Lung (tissue), 12 donors: ENCODE measurements around the gene CACNA1A. TPM values are rescaled to one million over a fixed set of nuclear protein-coding genes. Genes with fewer than 3 reads are reported as not detected.

ENCODE experiments used
- ATAC-seq: fragments of 200-7000 bp; cut with Tn5 transposase; one replicate; pipeline ENCODE4 v1.9.1; 2020; ENCODE audit warnings: moderate number of reproducible peaks; ENCODE audit not compliant: insufficient read depth, low FRiP score
- DNase-seq, 3 donors: peaks; one replicate each; pipeline ENCODE4 v3.0.0-alpha.2; 2013 to 2017
- H3K27ac ChIP-seq, 2 donors: one replicate each; pipeline ENCODE4 v1.5.1; 2013; ENCODE audit warnings: mild to moderate bottlenecking in 2 of 2, moderate library complexity in 2 of 2, control low read depth in 1 of 2, inconsistent platforms in 1 of 2, low read depth in 1 of 2, low read length in 1 of 2
- H3K27me3 ChIP-seq, 3 donors: one replicate each; pipeline ENCODE4 v1.5.1; 2013; ENCODE audit warnings: low read length in 2 of 3; ENCODE audit not compliant: control insufficient read depth in 3 of 3, insufficient read depth in 3 of 3
- H3K36me3 ChIP-seq, 4 donors: one replicate each; pipeline ENCODE4 v1.5.1; 2013; ENCODE audit warnings: low read length in 4 of 4, mild to moderate bottlenecking in 1 of 4, moderate library complexity in 1 of 4; ENCODE audit not compliant: control insufficient read depth in 4 of 4, insufficient read depth in 4 of 4
- H3K4me1 ChIP-seq, 5 donors: one replicate each; pipeline ENCODE4 v1.5.1; 2013; ENCODE audit warnings: low read length in 5 of 5, mild to moderate bottlenecking in 2 of 5, moderate library complexity in 1 of 5; ENCODE audit not compliant: control insufficient read depth in 5 of 5, insufficient read depth in 5 of 5
- H3K4me3 ChIP-seq: one replicate; pipeline ENCODE4 v1.5.1; 2013; ENCODE audit warnings: mild to moderate bottlenecking, control low read depth, moderate library complexity
- H3K9ac ChIP-seq, 2 donors: one replicate each; pipeline ENCODE4 v1.5.1; 2013; ENCODE audit warnings: low read length in 2 of 2, control low read depth in 1 of 2; ENCODE audit not compliant: insufficient read depth in 1 of 2
- H3K9me3 ChIP-seq, 4 donors: one replicate each; pipeline ENCODE4 v1.5.1; 2013; ENCODE audit warnings: low read length in 3 of 4, mild to moderate bottlenecking in 1 of 4, moderate library complexity in 1 of 4; ENCODE audit not compliant: control insufficient read depth in 4 of 4, insufficient read depth in 3 of 4
- WGBS, 2 donors: extraction: QIAGEN DNeasy Blood & Tissue Kit; methylation state at CpG; one replicate each; pipeline ENCODE4 v1.1.7; 2013; 5-methylcytosine and 5-hydroxymethylcytosine counted together
- polyA plus RNA-seq, 2 donors: library from polyadenylated mRNA; stranded (reverse); fragments of 200-250 nt; gene quantifications; one replicate each; pipeline ENCODE4 v1.2.1, GENCODE V29; 2013
- total RNA-seq, 2 donors: library from RNA; depleted of rRNA in 1 of 2; stranded (reverse); fragments of >200 nt in 1 of 2; gene quantifications; one replicate each; pipeline ENCODE4 v1.2.1, GENCODE V29; 2014 to 2021
- TF ChIP-seq, protein P1 (sequence below): IDR thresholded peaks from 2 replicates; pipeline ENCODE4 v1.5.1; 2012; ENCODE audit warnings: mild to moderate bottlenecking; ENCODE audit errors: control extremely low read depth, extremely low read depth
- donor health status: control.
- donor health status: control.
- donor health status: Bipolar disorder and iron deficiency.
- donor health status: healthy.
- donor health status: DM: yes; HTN: yes; CAD: no.

CACNA1A gene
- total and polyA plus RNA-seq, 4 donors = 0.27 to 1.00 (median 0.75) TPM

DNA sequence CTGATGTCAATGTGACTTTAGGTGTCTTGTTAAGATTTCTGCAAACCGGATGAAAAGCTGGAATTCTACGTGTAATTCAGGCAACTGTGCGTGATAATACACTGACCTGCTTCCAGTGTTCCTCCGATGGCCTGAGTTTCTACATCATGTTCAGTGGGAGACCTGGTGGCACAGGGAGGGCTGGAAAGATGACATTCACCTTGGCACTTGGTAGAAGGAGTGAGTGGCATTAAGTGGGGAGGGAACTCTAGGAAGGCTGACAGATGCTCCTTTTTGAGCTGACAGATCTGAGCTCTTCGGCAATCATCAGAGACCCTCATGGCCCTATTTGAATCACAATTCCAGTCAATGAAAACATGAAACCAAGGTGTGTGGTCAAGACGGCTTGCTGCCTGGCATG lies 4.0 kb downstream of the CACNA1A start:
- no peak overlapping the region for H3K4me3 ChIP-seq
- WGBS, 2 donors = 85 to 87% methylated on average over 6 of the region's 6 CpGs
- peaks cover 0 to 9% (median 0%) of the 10 kb centered on the region in 4 donors for H3K9me3 ChIP-seq
- peaks cover 20 to 40% (median 22%) of the 10 kb centered on the region in 3 donors for H3K27me3 ChIP-seq
- H3K9ac ChIP-seq = no peak overlapping the region
- H3K27ac ChIP-seq = no peak overlapping the region
- no peaks in the 10 kb centered on the region for H3K36me3 ChIP-seq
- ATAC-seq (no peak), DNase-seq (no peak)
- H3K4me1 ChIP-seq = no peaks in the 10 kb centered on the region
- TF ChIP-seq, protein P1, sequence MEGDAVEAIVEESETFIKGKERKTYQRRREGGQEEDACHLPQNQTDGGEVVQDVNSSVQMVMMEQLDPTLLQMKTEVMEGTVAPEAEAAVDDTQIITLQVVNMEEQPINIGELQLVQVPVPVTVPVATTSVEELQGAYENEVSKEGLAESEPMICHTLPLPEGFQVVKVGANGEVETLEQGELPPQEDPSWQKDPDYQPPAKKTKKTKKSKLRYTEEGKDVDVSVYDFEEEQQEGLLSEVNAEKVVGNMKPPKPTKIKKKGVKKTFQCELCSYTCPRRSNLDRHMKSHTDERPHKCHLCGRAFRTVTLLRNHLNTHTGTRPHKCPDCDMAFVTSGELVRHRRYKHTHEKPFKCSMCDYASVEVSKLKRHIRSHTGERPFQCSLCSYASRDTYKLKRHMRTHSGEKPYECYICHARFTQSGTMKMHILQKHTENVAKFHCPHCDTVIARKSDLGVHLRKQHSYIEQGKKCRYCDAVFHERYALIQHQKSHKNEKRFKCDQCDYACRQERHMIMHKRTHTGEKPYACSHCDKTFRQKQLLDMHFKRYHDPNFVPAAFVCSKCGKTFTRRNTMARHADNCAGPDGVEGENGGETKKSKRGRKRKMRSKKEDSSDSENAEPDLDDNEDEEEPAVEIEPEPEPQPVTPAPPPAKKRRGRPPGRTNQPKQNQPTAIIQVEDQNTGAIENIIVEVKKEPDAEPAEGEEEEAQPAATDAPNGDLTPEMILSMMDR = no peak

DNA sequence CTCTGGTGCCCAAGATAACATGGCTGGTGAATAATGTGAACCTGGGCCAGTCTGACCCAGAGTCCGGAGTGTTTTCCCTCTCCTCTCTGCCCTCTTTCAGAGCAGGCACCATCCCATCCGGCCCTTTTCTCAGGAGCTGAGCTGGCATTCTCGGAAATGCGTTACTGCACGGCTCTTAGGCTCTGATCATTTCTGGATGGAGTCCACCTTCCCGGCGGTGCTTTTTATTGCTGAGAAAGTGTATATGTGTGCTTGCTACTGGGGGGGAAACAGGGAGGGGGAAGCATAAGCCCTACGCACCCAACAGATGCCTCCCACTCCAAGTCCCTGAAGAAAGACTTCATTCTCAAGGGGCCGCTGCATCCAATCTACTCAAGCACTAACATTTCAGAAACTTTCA lies 6.6 kb downstream of the CACNA1A start:
- 90 to 93% methylated on average over 9 of the region's 9 CpGs for WGBS, 2 donors
- TF ChIP-seq, protein P1 = no peak
- no peak for ATAC-seq
- no peak for DNase-seq
- peaks cover 10 to 22% (median 10%) of the 10 kb centered on the region in 3 donors for H3K27me3 ChIP-seq
- peaks cover 0 to 9% (median 0%) of the 10 kb centered on the region in 4 donors for H3K9me3 ChIP-seq
- H3K27ac ChIP-seq = no peak overlapping the region
- H3K36me3 ChIP-seq = no peaks in the 10 kb centered on the region
- H3K4me1 ChIP-seq = no peaks in the 10 kb centered on the region
- H3K9ac ChIP-seq = no peak overlapping the region
- H3K4me3 ChIP-seq = no peak overlapping the region

DNA sequence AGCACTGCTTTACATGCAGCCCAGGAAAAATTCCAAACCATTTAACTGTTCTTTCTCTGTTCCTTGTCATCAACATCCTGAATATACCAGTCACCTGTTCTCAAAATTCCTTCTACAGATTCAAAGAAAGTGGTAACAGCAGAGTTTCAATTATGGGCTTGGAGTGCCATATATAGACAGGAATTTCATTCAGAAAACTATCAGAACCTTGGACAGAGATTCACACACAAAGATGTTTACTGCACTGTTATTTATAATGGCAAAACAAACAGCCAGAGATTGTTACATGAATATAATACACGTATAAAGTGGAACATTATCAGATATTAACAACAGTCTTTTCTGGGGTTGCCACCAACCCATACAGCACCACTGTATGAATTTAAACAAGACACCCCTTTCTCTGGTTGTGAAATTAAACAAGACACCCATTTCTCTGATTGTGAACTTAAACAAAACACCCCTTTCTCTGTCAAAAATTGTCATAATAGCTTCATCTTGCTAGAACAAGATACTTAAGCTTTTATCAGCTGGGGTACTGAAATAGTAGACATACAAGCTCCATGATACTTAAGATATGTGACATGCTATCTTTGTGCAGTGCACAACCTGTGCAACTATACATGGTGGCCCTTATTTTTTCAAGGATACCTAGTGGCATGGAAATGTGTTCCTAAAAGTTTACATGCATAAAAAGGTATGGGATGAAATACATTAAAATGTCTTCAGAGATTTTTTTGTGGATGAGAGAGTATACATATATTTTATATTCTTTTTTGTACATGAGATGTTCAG lies 12.6 kb downstream of the CACNA1A start:
- no peaks in the 10 kb centered on the region for H3K27me3 ChIP-seq
- ATAC-seq = no peak
- no peaks in the 10 kb centered on the region for H3K9me3 ChIP-seq
- H3K27ac ChIP-seq = no peak overlapping the region
- no peak overlapping the region for H3K9ac ChIP-seq
- TF ChIP-seq, protein P1 = no peak
- H3K36me3 ChIP-seq = no peaks in the 10 kb centered on the region
- no peaks in the 10 kb centered on the region for H3K4me1 ChIP-seq
- 80 to 93% methylated on average over 1 of the region's 1 CpG for WGBS, 2 donors
- H3K4me3 ChIP-seq = no peak overlapping the region
- DNase-seq = no peak
